HUES6 (cell line): Measurements from ENCODE around the gene TERC.

Experiments
- H3K27ac ChIP-seq: 2 replicates; pipeline ENCODE4 v1.7.0; 2013; ENCODE audit warnings: low read depth, mild to moderate bottlenecking, low read length, inconsistent platforms
- H3K27me3 ChIP-seq: 2 replicates; pipeline ENCODE4 v1.6.1; 2013; ENCODE audit warnings: low read length; ENCODE audit not compliant: control insufficient read depth, insufficient read depth
- H3K36me3 ChIP-seq: 2 replicates; pipeline ENCODE4 v1.6.1; 2013; ENCODE audit warnings: low read length; ENCODE audit not compliant: control insufficient read depth, insufficient read depth
- H3K4me1 ChIP-seq: 2 replicates; pipeline ENCODE4 v1.6.1; 2013; ENCODE audit warnings: low read length; ENCODE audit not compliant: control insufficient read depth, insufficient read depth
- H3K4me3 ChIP-seq: 2 replicates; pipeline ENCODE4 v1.5.1; 2013; ENCODE audit warnings: low read depth, low read length
- H3K9ac ChIP-seq: one replicate; pipeline ENCODE4 v1.6.1; 2013; ENCODE audit warnings: mild to moderate bottlenecking, low read length
- H3K9me3 ChIP-seq: 2 replicates; pipeline ENCODE4 v1.6.1; 2013; ENCODE audit warnings: low read depth, low read length; ENCODE audit not compliant: control insufficient read depth, insufficient read depth

The TERC gene

DNA sequence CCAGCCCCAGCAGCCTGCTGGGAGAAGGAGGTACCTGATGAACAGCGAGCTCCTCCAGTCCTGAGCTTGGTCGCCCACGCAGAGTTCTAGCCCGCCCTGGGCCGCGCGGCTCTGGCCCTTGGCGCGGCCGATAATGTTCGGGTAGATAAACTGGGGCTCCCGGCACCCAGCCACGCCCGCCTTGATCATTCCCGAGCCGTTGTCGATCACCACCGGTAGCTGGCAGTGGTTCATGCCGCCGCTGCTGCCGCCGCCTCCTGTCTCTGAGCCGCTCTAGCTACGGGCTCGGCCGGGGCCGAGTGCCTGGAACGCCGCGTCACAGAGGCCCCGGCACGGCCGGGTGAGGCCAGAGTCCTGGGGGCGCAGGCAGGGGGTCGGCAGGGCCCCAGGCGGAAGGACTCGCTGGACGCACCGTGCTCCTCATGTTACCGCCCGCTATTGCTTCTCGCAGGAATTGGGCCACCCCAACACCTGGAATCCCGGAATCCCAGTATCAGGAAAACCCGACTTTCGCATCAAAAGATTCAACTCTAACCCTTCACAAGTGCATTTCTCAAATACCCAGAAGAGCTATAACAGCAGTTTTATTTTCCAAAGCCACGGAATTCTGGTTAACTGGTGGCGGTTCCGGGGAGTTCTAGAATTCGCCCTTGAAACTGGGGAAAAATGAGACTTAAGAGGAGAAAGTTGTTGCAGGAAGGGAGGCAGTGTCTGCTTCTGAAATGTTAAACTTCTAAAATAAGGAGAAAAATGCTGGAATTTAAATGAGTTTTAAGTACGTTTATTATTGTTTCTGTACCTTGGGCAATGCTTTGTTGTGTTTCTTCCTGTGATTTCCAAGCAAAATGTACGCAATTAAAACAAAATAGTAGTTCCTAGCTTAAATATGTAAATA lies 4.7 kb upstream of the TERC start, which contains the start of gene ACTRT3:
ACTRT3 (minus strand) TSS at position 275 of the 895 bp plus-strand sequence; CDS start at position 234, 41 bp downstream.
- H3K27ac ChIP-seq, result peak within 1 kb of the TSS; percentile 35; the same call in 1 of the 2 replicates
- peaks cover 3% of the 10 kb centered on the region for H3K36me3 ChIP-seq
- H3K4me1 ChIP-seq, result peaks cover 7% of the 10 kb centered on the region
- H3K27me3 ChIP-seq, result no peaks in the 10 kb centered on the region
- H3K9ac ChIP-seq, result peak within 1 kb of the TSS; percentile 32
- H3K9me3 ChIP-seq, result no peaks in the 10 kb centered on the region
- H3K4me3 ChIP-seq, result peak within 1 kb of the TSS; percentile 70

DNA sequence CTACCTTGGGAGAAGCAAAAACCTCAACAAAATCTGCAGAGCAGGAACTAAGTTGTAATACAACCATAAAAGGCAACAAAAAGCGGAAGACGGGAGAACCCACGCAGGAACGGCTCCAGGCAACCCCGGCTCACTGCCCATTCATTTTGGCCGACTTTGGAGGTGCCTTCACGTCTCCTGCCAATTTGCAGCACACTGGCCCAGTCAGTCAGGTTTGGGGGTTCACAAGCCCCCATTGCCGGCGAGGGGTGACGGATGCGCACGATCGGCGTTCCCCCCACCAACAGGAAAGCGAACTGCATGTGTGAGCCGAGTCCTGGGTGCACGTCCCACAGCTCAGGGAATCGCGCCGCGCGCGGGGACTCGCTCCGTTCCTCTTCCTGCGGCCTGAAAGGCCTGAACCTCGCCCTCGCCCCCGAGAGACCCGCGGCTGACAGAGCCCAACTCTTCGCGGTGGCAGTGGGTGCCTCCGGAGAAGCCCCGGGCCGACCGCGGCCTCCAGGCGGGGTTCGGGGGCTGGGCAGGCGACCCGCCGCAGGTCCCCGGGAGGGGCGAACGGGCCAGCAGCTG lies 463 bp downstream of the TERC start:
- Histone ChIP-seq H3K36me3 (no peaks in the 10 kb centered on the region), H3K27me3 (no peaks in the 10 kb centered on the region), H3K4me1 (no peaks in the 10 kb centered on the region), H3K9me3 (peaks cover 10% of the 10 kb centered on the region), H3K4me3 (peak overlapping the region; percentile 70), H3K9ac (peak overlapping the region; percentile 92), H3K27ac (peak overlapping the region; percentile 85)

DNA sequence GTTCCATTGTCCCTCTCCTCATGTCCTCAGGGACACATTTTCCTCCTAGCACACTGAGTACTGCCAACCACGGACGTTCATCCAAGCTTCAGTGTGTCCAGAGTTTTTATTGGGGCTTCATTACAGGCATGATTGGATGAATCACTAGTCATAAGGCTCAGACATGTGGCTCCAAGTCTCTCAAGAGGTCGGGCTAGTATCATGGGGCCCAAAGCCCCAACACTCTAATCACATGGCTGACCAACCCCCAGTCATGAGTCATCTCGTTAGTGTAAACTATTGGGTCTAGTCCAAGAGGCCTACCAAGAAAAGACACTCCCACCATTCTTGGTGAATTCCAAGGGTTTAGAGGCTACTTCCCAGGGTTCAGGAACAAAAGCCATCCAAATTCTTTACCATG lies 4.4 kb downstream of the TERC start:
- Histone ChIP-seq H3K9ac (no peak overlapping the region), H3K4me3 (no peak overlapping the region), H3K36me3 (no peaks in the 10 kb centered on the region), H3K4me1 (no peaks in the 10 kb centered on the region), H3K27me3 (no peaks in the 10 kb centered on the region), H3K27ac (no peak overlapping the region), H3K9me3 (peaks cover 10% of the 10 kb centered on the region)

DNA sequence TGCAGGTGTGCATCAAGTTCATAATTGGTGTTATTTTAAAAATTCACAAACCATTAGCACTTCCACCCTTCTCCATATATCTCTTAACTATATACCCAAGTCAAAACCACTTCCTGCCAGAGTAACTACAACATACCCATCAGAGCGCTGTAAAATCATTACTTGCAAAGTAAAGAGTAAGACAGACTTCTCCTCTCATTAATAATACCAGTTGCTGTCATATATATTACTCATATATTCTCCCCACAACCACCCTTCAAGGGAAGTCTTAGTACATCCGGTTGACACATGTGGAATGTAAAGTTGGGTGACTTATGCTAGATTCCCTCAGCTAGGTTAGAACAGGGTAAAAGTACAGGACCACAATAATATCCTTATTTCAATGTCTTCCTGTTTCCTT lies 5.6 kb downstream of the TERC start:
- Histone ChIP-seq H3K9me3 (peaks cover 10% of the 10 kb centered on the region), H3K27ac (no peak overlapping the region), H3K4me1 (no peaks in the 10 kb centered on the region), H3K9ac (no peak overlapping the region), H3K36me3 (no peaks in the 10 kb centered on the region), H3K27me3 (no peaks in the 10 kb centered on the region), H3K4me3 (no peak overlapping the region)

DNA sequence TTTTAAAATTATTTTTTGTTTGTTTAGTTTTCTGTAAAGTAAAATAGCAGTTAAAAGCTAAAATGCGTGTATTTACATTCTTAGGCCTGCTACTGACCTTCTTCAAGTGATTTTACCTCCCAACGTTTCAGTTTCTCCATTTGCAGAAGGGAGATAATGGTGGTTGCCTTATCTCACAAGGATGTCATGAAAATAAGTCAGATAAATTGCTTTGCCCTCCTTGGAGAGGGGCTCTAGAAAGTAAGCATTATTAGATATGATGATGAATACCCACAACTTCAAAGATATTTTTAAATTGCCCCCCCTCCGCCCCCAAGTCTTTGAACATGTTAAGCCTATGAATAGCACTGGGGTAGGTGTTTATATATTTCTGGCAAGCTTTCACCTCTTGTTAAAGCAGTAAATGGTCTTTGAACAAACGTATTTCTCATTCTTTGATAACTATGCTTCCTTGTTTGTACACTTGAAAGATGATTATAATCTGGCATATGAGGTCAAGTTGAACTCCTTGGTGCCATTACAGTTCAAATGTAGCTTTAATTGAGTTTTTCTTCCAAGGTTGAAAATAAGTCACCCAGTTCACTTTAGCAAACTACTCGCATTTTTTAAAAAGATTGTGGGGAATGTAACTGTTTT lies 6.4 kb downstream of the TERC start:
- H3K36me3 ChIP-seq, result no peaks in the 10 kb centered on the region
- H3K4me3 ChIP-seq, result no peak overlapping the region
- H3K9ac ChIP-seq, result no peak overlapping the region
- no peaks in the 10 kb centered on the region for H3K27me3 ChIP-seq
- no peaks in the 10 kb centered on the region for H3K4me1 ChIP-seq
- H3K27ac ChIP-seq, result no peak overlapping the region
- peaks cover 7% of the 10 kb centered on the region for H3K9me3 ChIP-seq

DNA sequence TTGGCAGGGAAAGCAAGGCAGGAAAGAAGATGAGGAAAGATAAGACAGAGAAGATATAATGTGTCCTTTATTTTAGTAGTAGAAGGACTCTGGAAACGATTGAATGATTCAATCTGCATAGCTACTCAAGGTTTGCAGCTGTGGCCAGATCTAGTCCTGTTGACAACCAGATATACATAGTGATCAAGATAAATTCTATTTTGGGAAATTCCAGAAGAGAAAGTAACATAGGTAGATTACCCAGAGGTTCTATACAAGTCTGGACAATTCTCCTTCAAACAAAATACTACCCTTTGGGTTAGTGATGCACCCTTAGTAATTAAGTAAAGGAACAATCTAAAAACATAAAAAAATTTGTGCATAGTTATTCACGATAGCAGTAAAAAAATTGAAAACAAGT lies 9.4 kb downstream of the TERC start:
- no peak overlapping the region for H3K27ac ChIP-seq
- H3K27me3 ChIP-seq, result no peaks in the 10 kb centered on the region
- 0 out of 2 replicates have a peak, but pooled peaks cover 2% of the 10 kb centered on the region for H3K4me1 ChIP-seq
- peaks cover 2% of the 10 kb centered on the region; the same call in 1 of the 2 replicates for H3K9me3 ChIP-seq
- H3K9ac ChIP-seq, result no peak overlapping the region
- no peak overlapping the region for H3K4me3 ChIP-seq
- no peaks in the 10 kb centered on the region for H3K36me3 ChIP-seq

DNA sequence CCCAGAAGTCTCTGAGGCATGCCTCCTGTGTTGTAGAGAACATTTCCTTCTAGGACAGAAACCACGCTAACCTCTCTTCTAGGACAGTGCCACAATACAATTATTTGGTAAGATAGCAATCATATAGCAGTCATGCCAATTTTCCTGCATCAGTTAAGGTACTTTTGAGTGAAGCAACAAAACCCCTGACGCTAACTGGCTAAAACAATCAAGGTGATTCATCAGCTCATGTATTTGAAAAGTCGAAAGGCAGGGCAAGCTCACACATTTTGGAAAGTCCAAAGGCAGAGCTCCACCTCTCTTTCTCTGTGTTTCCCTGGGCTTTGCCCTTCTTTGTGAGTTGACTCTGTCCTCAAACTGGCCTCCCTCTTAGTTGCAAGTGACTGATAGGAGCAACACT lies 10.1 kb downstream of the TERC start:
- Histone ChIP-seq H3K27ac (no peak overlapping the region), H3K9ac (no peak overlapping the region), H3K27me3 (no peaks in the 10 kb centered on the region), H3K4me3 (no peak overlapping the region), H3K4me1 (0 out of 2 replicates have a peak, but pooled peaks cover 2% of the 10 kb centered on the region), H3K9me3 (no peaks in the 10 kb centered on the region), H3K36me3 (no peaks in the 10 kb centered on the region)

DNA sequence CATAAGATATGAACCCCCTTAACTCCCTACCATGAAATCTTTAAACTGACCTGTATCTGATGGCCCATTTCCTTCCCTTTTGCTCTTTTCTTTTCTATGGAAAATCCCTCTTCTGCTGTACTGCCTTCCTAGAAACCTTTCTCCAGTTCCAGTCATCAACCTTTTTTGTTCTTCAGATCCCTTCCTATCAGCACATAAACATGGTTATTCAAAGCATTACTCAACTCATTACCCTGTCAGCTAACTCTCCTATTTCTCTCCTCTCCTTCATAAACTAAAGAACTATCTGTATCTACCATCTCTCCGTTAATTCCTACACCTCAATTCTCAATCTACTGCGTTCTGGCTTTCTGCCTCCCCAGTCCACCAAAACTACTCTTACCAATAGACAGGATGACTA lies 13.0 kb downstream of the TERC start:
- Histone ChIP-seq H3K36me3 (no peaks in the 10 kb centered on the region), H3K9me3 (no peaks in the 10 kb centered on the region), H3K4me1 (0 out of 2 replicates have a peak, but pooled peaks cover 2% of the 10 kb centered on the region), H3K27ac (no peak overlapping the region), H3K27me3 (no peaks in the 10 kb centered on the region; the same call in 1 of the 2 replicates), H3K4me3 (no peak overlapping the region), H3K9ac (no peak overlapping the region)

DNA sequence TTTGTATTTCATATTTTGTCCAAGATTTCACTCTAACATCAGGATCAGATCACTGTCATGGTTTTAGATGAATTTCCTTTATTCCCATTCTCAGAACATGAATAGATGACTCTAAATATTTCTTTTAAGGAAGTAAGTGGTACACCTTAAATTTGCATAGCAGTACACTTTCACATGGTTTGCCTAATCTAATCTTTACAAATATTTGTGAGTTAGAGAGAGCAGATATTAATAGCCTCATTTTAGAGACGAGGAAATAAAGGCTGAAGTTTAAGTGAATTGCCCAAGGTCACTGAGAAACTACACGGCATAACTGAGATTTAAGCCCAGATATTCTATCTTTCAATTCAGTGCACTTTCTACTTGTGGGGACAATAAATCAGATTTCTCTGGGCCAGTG lies 14.2 kb downstream of the TERC start:
- H3K27me3 ChIP-seq, result no peaks in the 10 kb centered on the region; the same call in 1 of the 2 replicates
- H3K9ac ChIP-seq, result no peak overlapping the region
- H3K9me3 ChIP-seq, result no peaks in the 10 kb centered on the region
- 0 out of 2 replicates have a peak, but pooled peaks cover 2% of the 10 kb centered on the region for H3K4me1 ChIP-seq
- no peak overlapping the region for H3K27ac ChIP-seq
- no peaks in the 10 kb centered on the region for H3K36me3 ChIP-seq
- H3K4me3 ChIP-seq, result no peak overlapping the region

DNA sequence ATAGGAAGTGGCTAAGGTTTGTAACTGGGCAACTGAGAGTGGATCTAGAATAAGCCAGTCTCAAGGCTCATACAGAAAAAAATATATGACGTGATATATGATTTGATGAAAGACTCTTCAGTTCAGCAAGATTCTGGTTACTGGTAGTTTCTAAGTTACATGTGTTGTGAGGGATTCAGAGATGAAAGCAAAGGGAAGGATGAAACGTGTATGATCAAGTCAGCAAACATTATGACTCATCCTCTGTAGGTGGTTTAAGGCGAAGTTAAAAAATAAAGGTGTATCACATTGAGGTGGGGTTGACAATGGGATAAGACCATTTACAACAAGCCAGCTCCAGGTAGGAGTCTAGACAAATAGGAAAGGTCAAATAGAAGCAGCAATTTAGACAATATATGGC lies 16.2 kb downstream of the TERC start:
- Histone ChIP-seq H3K36me3 (no peaks in the 10 kb centered on the region), H3K27me3 (no peaks in the 10 kb centered on the region; the same call in 1 of the 2 replicates), H3K9me3 (no peaks in the 10 kb centered on the region), H3K4me3 (no peak overlapping the region), H3K9ac (no peak overlapping the region), H3K27ac (no peak overlapping the region), H3K4me1 (peaks cover 11% of the 10 kb centered on the region)

DNA sequence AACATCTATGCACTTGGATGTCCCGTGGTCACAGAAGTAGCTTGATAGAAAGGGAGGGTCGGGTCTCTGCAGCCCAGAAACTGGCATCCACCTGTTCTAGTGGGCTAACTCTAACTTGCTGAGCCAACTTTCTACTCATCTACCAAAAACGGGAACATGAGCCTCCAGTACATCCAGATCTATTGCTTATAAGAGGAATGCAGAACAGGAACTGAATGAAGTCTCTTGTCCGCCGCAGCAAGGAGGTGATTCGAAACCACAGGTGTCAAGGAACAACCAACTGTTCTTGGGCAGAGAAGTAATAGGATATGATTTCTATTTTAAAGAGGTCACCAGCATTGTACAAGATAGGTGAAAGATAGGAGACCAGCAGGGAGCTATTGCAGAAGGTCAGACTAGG lies 17.9 kb downstream of the TERC start:
- Histone ChIP-seq H3K27me3 (no peaks in the 10 kb centered on the region; the same call in 1 of the 2 replicates), H3K4me3 (no peak overlapping the region), H3K9me3 (no peaks in the 10 kb centered on the region), H3K9ac (no peak overlapping the region), H3K27ac (no peak overlapping the region), H3K36me3 (no peaks in the 10 kb centered on the region), H3K4me1 (peaks cover 14% of the 10 kb centered on the region)
